B cell (primary cell): Measurements from ENCODE around the gene ACO2. TPM values are rescaled to one million over a fixed set of nuclear protein-coding genes. Genes with fewer than 3 reads are reported as not detected.

Experiments used
- ATAC-seq: fragments of 200-7000 bp; cut with Tn5 transposase; one replicate; pipeline ENCODE4 v1.10.0; 2021; ENCODE audit warnings: low read depth, mild to moderate bottlenecking, moderate number of reproducible peaks, moderate library complexity
- CTCF ChIA-PET: fragments of 350-600 bp; sonication (Branson Sonifier 250); formaldehyde crosslinking; loops from one replicate; lab custom pipeline; 2021; ENCODE audit warnings: antibody characterized with exemption, inconsistent platforms; lab: Charles Lee
- POLR2A ChIA-PET: fragments of 350-600 bp; sonication (Branson Sonifier 250); formaldehyde crosslinking; loops from one replicate; lab custom pipeline; 2021; ENCODE audit warnings: antibody characterized with exemption; lab: Charles Lee
- DNase-seq: peaks from one replicate; pipeline ENCODE4 v3.0.0; 2013
- H2AFZ ChIP-seq: 2 replicates; pipeline ENCODE4 v1.6.1; 2012; ENCODE audit warnings: mild to moderate bottlenecking, low read depth, low read length; ENCODE audit not compliant: insufficient read depth, poor library complexity, severe bottlenecking
- H3K27ac ChIP-seq, 2 donors: 1 replicate in 1 of 2; 2 replicates in 1 of 2; pipeline ENCODE4 v1.5.1; 2012 to 2013; ENCODE audit warnings: low read length in 2 of 2, mild to moderate bottlenecking in 2 of 2, moderate library complexity in 1 of 2
- H3K27me3 ChIP-seq, 4 experiments: fragments of 200-600 bp in 1 of 4; sonication (generic) in 1 of 4; replicated peaks in 1 of 4; 1 replicate in 2 of 4; 2 replicates in 2 of 4; pipeline versions ENCODE4 v1.6.1 to v1.7.0; 2013 to 2016; ENCODE audit warnings: low read length in 3 of 4, mild to moderate bottlenecking in 2 of 4, mixed read lengths in 1 of 4, moderate library complexity in 1 of 4; ENCODE audit not compliant: insufficient read depth in 4 of 4, control insufficient read depth in 3 of 4; ENCODE audit errors: control extremely low read depth in 1 of 4
- H3K36me3 ChIP-seq, 2 experiments: replicated peaks in 1 of 2; 1 replicate in 1 of 2; 2 replicates in 1 of 2; pipeline versions ENCODE4 v1.6.1 to v1.7.1; 2013; ENCODE audit warnings: low read length in 1 of 2; ENCODE audit not compliant: insufficient read depth in 2 of 2, control insufficient read depth in 1 of 2; ENCODE audit errors: control extremely low read depth in 1 of 2, extremely low read depth in 1 of 2
- H3K4me1 ChIP-seq, 2 donors: fragments of 200-600 bp in 1 of 2; sonication (generic) in 1 of 2; 1 replicate in 1 of 2; 2 replicates in 1 of 2; pipeline versions ENCODE4 v1.5.1 to v1.6.1; 2013 to 2017; ENCODE audit warnings: low read length in 2 of 2; ENCODE audit not compliant: control insufficient read depth in 2 of 2, insufficient read depth in 2 of 2
- H3K4me2 ChIP-seq: replicated peaks from 2 replicates; pipeline ENCODE3; 2012; ENCODE audit warnings: mild to moderate bottlenecking, low read depth, low read length; ENCODE audit not compliant: poor library complexity, severe bottlenecking
- H3K4me3 ChIP-seq, 5 experiments: fragments of 200-600 bp in 1 of 5; sonication (generic) in 1 of 5; 1 replicate in 3 of 5; 2 replicates in 2 of 5; pipeline versions ENCODE4 v1.5.1 to v1.7.0; 2011 to 2016; ENCODE audit warnings: low read length in 4 of 5, mild to moderate bottlenecking in 4 of 5, low read depth in 2 of 5, control low read depth in 1 of 5, moderate library complexity in 1 of 5; ENCODE audit not compliant: insufficient read depth in 1 of 5; ENCODE audit errors: control extremely low read depth in 1 of 5, extremely low read depth in 1 of 5
- H3K79me2 ChIP-seq: fragments of 200-600 bp; sonication (generic); one replicate; pipeline ENCODE4 v1.6.0; 2016; ENCODE audit warnings: low read length; ENCODE audit not compliant: control insufficient read depth, insufficient read depth
- H3K9ac ChIP-seq: fragments of 200-600 bp; sonication (generic); 2 replicates; pipeline ENCODE4 v1.6.1; 2017; ENCODE audit warnings: mild to moderate bottlenecking, low read length, moderate library complexity
- H3K9me3 ChIP-seq, 3 donors: one replicate each; pipeline versions ENCODE4 v1.6.1 to v1.7.1; 2013; ENCODE audit warnings: low read length in 2 of 3; ENCODE audit not compliant: control insufficient read depth in 2 of 3, insufficient read depth in 1 of 3; ENCODE audit errors: control extremely low read depth in 1 of 3
- H4K20me1 ChIP-seq: 2 replicates; pipeline ENCODE4 v1.6.0; 2012; ENCODE audit warnings: mild to moderate bottlenecking, low read length; ENCODE audit not compliant: insufficient read depth, control insufficient read depth, poor library complexity, severe bottlenecking
- H3K27ac Mint-ChIP-seq: one replicate; pipeline ENCODE4 v1.8.0; 2021; ENCODE audit warnings: mixed read lengths
- H3K27me3 Mint-ChIP-seq: one replicate; pipeline ENCODE4 v1.8.0; 2021; ENCODE audit warnings: mixed read lengths
- H3K4me1 Mint-ChIP-seq: one replicate; pipeline ENCODE4 v1.8.0; 2021; ENCODE audit warnings: mixed read lengths
- H3K4me3 Mint-ChIP-seq: one replicate; pipeline ENCODE4 v1.8.0; 2021; ENCODE audit warnings: mixed read lengths
- H3K9me3 Mint-ChIP-seq: one replicate; pipeline ENCODE4 v1.8.0; 2022; ENCODE audit warnings: mixed read lengths; ENCODE audit not compliant: insufficient read depth
- EZH2 ChIP-seq: IDR thresholded peaks from 2 replicates; pipeline ENCODE4 v1.6.1; 2012; ENCODE audit warnings: borderline replicate concordance, low read depth, mild to moderate bottlenecking, moderate library complexity, low read length; ENCODE audit not compliant: insufficient read depth, poor library complexity, severe bottlenecking
- WGBS: methylation state at CpG from one replicate; pipeline ENCODE4 v1.1.5; 2013; ENCODE audit warnings: missing lambda C conversion rate; ENCODE audit not compliant: insufficient coverage; 5-methylcytosine and 5-hydroxymethylcytosine counted together
- intact Hi-C: fragments of 100-400 bp; cut with micrococcal nuclease; formaldehyde crosslinking; loops from one replicate; pipeline ENCODE4 v1.10.0; 2022
- polyA plus RNA-seq: library from polyadenylated mRNA; depleted of rRNA; stranded (reverse); fragments of >200 nt; gene quantifications from 2 replicates; pipeline ENCODE4 v1.2.3, GENCODE V29; 2012
- total RNA-seq, 2 donors: library from RNA; stranded (reverse); fragments of 120-200 nt in 1 of 2; gene quantifications; 1 replicate in 1 of 2; 2 replicates in 1 of 2; pipeline versions ENCODE4 v1.2.3 to v1.2.4, GENCODE V29; 2013 to 2022
- TF ChIP-seq, protein P1 (sequence below): fragments of 200-600 bp; IDR thresholded peaks from one replicate; pipeline ENCODE4 v1.8.0; 2022; ENCODE audit warnings: antibody characterized with exemption, mild to moderate bottlenecking

Gene ACO2
- total and polyA plus RNA-seq, 2 donors (not counting 1 experiment from before 2014, with no cell fraction given), result 91.5 to 91.7 TPM

DNA sequence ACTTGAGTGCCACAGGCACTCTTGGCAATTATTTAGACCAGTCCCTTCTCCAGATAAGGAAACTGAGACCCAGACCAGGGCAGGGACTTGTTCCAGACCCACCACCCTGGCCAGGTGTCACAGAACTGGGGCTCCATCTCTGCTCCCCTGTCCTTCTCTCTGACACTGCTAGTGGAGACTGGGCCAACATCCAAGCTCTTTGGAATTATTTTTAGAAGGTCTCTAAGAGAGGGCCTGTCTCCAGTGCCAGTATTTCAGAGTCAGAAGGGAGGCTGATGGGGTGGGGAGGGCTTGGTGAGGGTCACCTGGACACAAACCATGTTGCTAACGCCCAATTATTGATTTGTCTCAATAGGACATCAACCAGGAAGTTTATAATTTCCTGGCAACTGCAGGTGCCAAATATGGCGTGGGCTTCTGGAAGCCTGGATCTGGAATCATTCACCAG lies 42.6 kb downstream of the ACO2 start:
- no peaks in the 10 kb centered on the region for H3K27me3 ChIP-seq
- ChIA-PET POLR2A (no interaction called here), CTCF (interaction anchor here (0.7 to 1.0 kb wide), 3 partner anchors 12 to 109 kb away, joined by 3 to 4 read pairs (median 4); no protein-coding TSS in a partner anchor)
- peaks cover 12 to 91% of the 10 kb centered on the region in 2 experiments for H3K36me3 ChIP-seq
- H3K27ac ChIP-seq, result no peak overlapping the region
- no peak overlapping the region for H3K9ac ChIP-seq
- TF ChIP-seq EZH2, result no peak
- TF ChIP-seq, protein P1, sequence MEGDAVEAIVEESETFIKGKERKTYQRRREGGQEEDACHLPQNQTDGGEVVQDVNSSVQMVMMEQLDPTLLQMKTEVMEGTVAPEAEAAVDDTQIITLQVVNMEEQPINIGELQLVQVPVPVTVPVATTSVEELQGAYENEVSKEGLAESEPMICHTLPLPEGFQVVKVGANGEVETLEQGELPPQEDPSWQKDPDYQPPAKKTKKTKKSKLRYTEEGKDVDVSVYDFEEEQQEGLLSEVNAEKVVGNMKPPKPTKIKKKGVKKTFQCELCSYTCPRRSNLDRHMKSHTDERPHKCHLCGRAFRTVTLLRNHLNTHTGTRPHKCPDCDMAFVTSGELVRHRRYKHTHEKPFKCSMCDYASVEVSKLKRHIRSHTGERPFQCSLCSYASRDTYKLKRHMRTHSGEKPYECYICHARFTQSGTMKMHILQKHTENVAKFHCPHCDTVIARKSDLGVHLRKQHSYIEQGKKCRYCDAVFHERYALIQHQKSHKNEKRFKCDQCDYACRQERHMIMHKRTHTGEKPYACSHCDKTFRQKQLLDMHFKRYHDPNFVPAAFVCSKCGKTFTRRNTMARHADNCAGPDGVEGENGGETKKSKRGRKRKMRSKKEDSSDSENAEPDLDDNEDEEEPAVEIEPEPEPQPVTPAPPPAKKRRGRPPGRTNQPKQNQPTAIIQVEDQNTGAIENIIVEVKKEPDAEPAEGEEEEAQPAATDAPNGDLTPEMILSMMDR, result no peak
- ATAC-seq, result no peak
- intact Hi-C loops, result no loop called here
- no peak overlapping the region for H3K4me2 ChIP-seq
- DNase-seq, result no peak
- H3K79me2 ChIP-seq, result peaks cover 46% of the 10 kb centered on the region
- H2AFZ ChIP-seq, result no peak overlapping the region
- Mint-ChIP-seq H3K27ac (no peak overlapping the region), H3K4me3 (no peak overlapping the region), H3K9me3 (no peaks in the 10 kb centered on the region), H3K4me1 (peaks cover 4% of the 10 kb centered on the region), H3K27me3 (no peaks in the 10 kb centered on the region)
- H3K4me3 ChIP-seq, result no peak overlapping the region
- H4K20me1 ChIP-seq, result peaks cover 29% of the 10 kb centered on the region
- H3K9me3 ChIP-seq, result no peaks in the 10 kb centered on the region
- 93% methylated on average over 2 of the region's 2 CpGs for WGBS
- H3K4me1 ChIP-seq, result no peaks in the 10 kb centered on the region

DNA sequence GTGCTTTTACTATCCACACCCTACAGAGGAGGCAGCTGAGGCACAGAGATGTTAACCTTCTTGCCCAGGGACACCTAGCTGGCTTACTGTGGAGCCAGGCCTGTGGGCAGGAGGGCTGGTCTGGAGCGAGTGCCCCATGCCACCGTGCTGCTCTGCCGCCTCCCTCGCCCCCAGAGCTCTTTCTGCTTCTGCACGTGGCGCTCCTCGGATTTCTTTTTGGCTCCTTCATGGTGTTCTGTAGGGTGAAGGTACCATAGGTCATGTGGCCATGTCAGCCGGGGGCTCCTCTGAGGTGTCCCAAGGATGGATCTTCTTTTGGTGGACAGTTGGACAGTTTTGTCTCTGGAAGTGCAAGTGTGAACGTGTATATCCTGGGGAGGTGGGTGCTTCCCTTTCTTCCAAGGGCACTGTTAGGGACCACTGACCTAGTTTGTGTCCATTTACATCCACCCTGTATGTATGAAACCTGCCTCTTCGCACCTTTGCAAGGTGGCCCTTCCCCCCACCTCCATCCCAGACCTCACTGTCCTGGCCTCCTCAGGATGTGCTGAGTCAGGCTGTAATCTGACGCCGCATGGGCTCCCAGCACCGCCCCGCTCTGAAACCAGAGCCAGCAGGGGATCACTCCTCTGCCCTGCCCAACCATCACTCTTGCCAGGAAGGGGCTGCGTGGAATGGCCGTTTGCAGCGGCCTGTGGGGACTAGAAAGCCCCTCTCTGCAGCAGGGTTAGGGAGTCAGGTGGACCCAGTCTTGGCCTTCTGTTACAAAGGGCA lies 43.7 kb downstream of the ACO2 start:
- H3K9ac ChIP-seq, result no peak overlapping the region

More for the DNA sequence above, 43.7 kb downstream of the ACO2 start:
- TF ChIP-seq, protein P1, result no peak
- TF ChIP-seq EZH2, result no peak
- no peak overlapping the region for H3K4me2 ChIP-seq
- ATAC-seq (no peak), DNase-seq (no peak)
- intact Hi-C loops, result no loop called here
- CTCF ChIA-PET, result interaction anchor here (0.8 to 2.2 kb wide), 4 partner anchors 11 to 110 kb away, joined by 3 to 8 read pairs (median 5); no protein-coding TSS in a partner anchor
- POLR2A ChIA-PET, result no interaction called here
- H4K20me1 ChIP-seq, result peaks cover 22% of the 10 kb centered on the region
- H3K79me2 ChIP-seq, result peaks cover 36% of the 10 kb centered on the region
- H3K4me3 Mint-ChIP-seq, result no peak overlapping the region
- H2AFZ ChIP-seq, result no peak overlapping the region
- no peaks in the 10 kb centered on the region for H3K9me3 Mint-ChIP-seq
- H3K9me3 ChIP-seq, result no peaks in the 10 kb centered on the region
- H3K27ac Mint-ChIP-seq, result no peak overlapping the region
- 95% methylated on average over 16 of the region's 17 CpGs for WGBS
- H3K27me3 ChIP-seq, result no peaks in the 10 kb centered on the region
- peaks cover 12 to 92% of the 10 kb centered on the region in 2 experiments for H3K36me3 ChIP-seq
- H3K4me1 ChIP-seq, result no peaks in the 10 kb centered on the region
- no peaks in the 10 kb centered on the region for H3K27me3 Mint-ChIP-seq
- H3K4me1 Mint-ChIP-seq, result no peaks in the 10 kb centered on the region
- H3K27ac ChIP-seq, result no peak overlapping the region
- H3K4me3 ChIP-seq, result no peak overlapping the region
